Left renal cortex interstitium (tissue), 4 donors: Measurements from ENCODE around the gene NRAP. TPM values are rescaled to one million over a fixed set of nuclear protein-coding genes. Genes with fewer than 3 reads are reported as not detected.

ENCODE experiments used
- DNase-seq, 4 donors: peaks; one replicate each; pipeline ENCODE4 v3.0.0-alpha.2; 2013; ENCODE audit warnings: low read depth in 4 of 4, low spot score in 2 of 4, missing footprints in 1 of 4
- polyA plus RNA-seq, 4 donors: library from polyadenylated mRNA; unstranded; fragments of 120-200 nt; gene quantifications; one replicate each; pipeline ENCODE4 v1.2.1, GENCODE V29; 2013; ENCODE audit not compliant: insufficient read length in 4 of 4

NRAP gene
- polyA plus RNA-seq, 4 donors: 0.03 TPM; not detected in 2

DNA sequence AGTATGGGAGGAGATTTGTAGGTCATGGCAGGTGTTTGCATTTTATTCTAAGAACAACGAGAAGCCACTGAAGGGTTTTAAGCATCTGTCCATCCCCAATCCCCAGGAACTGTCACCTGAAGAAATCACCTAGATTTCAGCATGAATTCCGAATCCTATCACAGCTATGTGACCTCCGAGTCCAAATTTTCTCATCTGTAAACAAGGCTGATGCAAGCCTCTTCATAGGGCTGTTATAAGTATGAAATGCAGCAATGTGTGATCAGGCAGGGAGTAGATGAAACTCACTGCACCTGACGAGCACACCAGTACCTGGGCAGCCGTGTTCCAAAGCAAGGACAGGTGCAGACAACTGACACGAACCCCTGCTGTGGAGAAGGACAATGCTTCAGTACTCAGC is 97.0 kb downstream of the NRAP start:
- DNase-seq: no peak

DNA sequence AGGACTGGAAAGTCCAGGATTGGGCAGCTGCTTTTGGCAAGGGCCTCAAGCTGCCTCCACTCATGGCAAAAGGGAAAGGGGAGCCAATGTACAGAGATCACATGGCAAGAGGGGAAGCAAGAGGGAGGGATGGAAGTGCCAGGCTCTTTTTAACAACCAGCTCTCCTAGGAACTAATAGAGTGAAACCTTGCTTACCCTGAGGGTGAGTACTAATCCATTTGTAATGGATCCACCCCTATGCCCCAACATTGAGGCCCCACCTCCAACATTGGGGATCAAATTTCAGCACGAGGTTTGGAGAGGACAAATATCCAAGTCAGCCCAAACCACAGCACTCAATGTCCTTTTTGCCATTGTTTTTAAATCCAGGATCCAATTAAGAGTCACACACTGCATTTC is 98.5 kb downstream of the NRAP start:
- no peak for DNase-seq

DNA sequence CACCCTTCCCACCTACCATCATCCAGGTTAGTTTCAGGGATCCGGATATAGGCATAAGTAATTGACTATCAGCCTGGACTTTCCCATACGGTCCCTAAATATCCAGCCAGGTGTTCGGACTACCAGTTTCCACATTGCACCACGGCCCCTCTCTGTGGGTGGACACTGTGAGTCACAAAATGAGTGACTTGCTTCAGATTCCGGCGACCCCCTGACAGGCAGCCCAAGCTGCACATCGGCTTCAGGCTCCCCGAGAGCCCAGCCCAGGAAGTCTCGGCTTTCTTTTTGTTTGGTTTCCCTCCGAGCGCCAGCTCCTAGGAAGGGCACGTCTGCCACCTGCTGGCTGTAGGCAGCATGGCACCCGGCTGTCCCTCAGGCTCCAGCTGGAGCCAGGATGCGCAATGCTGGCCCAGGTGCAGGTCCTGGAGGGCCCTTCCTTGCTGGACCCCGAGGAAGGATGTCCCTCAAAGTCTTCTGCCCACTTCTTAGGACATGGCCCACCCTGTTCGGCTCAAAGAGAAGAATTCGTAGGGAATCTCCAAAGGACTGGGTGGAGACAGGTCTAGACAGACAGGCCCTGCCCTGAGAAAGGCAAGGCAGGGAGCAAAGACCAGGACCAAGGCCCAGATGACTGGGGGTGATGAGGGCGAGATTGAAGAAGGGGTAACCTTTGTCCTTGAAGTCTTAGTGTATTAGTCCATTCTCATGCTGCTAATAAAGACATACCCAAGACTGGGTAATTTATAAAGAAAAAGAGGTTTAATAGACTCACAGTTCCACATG is 100.3 kb downstream of the NRAP start:
- peak in 2 of 4 donors; percentile 45 to 61 for DNase-seq

DNA sequence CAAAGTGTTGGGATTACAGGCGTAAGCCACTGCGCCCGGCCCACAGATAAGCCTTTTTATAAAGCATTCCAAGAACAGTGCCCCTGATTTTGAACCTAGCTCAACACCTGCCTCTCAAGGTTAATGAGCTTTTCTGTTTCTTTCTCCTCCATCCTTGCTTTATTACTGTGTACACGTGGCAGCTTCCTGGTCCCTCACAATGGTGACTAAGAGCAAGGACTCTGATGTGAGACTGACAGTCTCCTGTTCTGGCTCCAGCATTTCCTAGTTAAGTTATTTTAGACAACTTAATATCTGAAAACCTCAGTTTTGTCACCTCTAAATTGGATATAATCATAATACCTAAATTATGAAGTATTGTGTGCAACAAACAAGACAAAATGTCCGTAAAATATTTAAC is 101.1 kb downstream of the NRAP start:
- no peak for DNase-seq

DNA sequence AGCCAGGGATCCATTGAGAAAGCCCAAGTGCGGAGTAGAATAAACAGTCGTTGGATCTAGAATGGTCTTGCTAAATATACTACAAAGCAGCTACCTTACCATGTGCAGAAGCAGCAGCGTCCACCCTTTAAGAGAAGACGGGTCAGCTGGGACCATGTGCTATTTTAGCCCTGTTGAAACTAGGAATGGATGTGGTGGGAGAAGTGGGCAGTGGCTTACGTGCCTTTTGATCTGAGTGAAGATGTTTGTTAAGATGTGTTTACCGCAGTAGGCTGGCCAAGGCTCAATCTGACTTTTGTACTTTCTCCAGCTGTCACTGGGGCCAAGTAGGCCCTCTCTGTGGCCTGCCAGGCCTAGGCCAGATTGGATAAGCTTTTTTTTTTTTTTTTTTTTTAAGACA is 101.8 kb downstream of the NRAP start:
- no peak for DNase-seq

DNA sequence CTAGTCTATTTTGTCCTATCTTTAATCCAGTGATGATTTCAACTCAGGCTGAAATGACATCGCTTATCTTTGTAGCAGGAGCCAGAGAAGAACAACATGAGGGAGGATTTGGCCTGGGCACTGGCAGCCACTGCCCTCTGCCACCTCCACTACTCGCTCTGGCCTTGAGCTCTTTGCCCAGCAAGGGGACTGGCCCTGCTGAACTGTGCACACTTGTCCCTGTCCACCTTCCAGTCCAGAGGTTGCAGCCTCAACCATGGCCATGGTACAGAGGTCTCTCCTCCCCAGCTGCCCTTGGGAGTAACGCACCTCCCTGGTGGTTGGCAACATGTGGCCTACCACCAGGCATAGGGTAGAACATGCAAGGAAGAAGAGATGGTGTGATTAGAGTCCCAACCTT is 102.6 kb downstream of the NRAP start:
- DNase-seq: no peak

DNA sequence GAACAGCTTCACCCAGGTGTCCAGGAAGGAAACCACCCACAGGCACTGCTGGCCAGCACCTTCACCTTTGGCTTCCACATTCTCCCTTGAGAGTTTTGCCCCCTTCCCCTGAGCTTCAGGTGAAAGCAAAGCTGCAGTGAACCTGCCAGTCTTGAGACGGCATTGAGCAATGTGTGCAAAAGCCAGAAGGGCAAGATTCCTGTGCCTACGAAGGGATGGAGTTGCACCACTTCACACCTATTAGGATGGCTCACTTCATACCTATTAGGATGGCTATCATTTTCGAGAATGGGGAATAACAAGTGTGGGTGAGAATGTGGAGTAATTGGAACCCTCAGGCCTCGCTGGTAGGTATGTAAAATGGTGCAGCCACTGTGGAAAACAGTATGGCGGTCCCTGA is 103.8 kb downstream of the NRAP start:
- no peak for DNase-seq

DNA sequence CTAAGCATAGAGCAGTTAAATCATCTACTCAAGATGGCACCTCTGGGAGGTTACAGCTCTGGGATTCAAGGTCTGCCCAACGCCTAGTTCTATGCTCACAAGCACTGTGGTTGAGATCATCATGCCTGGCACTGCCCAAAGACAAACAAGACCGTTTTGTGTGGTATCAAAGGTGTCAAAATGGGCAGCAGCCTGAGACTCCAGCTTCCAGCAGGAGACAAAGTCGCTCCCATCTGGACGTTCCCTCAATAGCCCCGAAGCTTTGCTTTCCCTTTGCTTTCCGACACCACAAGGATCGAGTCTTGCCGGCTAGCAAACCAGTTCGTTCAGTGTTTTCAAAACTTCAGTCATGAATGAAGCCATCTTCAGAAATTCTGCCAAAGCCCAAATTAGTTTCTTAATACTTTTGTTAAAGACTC is 105.9 kb downstream of the NRAP start:
- DNase-seq: no peak

DNA sequence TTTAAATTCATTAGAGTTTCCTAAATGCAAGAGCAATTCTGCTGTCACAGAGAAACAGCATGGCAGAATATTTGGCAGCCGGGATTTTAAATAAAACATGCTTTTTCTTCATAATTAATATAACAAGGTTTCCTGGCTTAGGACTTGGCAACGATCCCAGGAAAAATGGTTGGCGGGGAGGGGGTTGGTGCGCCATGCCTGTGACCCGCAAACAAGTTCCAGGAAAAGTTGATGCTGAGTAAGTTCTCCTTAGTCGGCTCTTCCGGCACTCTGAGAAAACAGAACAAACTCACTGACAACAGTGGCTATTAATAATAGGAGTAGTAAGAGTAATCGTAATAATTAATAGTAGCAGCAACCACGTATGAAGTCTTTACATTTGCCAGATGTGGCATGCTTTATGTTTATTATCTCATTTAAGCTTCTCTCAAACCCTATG is 106.4 kb downstream of the NRAP start:
- DNase-seq: no peak

DNA sequence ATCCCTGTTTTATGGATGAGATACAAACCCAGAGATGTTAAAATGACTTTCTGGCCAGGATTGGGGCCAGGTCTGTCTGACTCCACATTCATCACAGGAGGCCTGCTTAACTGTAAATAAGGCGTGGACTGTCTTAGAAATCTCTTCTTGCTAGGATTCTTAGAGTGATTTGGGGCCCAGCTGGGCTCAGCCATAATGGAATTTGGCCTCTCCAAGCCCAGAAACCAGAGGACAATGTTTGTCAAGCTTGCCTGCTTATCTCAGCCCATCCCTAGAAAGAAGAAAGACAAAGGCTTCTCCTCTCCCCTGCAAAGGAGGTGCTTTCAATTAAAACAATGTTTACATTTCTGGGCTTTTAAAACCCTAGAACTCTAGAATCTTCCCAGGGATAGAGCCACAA is 108.1 kb downstream of the NRAP start:
- no peak for DNase-seq

DNA sequence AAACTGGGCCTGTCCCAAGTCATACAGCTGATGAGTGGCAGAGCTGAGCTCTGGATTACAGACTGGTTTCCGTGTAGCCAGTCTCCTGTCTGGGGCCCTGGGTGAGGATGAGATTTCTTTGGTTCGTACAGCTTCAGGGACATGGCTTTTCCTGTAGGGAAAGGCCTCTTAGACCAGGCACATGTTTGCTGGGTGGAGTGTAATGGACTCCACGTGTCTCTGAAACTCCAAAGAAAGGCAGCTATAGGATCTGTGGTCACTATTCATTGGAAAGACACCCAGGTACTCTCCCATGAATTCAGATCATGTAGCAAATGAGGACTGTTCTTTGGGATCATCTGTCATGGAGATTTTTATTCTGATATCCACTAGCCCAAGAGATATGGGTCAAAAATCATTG is 108.6 kb downstream of the NRAP start:
- no peak for DNase-seq

DNA sequence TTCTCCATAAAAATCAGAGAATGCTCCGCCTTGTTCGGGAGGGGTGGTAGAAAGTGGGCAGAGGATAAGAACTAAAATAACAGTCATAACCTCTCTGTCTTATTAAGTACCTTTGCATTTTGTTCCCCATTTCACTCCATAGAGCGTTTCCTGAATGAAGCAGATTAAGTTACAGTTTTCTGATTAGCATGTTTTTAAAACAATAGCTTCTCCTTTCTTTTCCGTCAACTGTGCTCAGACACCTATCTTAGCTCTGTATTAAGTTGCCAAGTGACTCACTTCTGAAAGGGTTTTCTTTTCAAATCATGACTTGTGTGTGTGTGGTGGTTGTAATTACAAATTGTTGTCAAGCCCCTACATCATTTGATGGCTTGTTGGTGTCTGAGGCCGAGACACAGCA is 109.6 kb downstream of the NRAP start:
- no peak for DNase-seq

DNA sequence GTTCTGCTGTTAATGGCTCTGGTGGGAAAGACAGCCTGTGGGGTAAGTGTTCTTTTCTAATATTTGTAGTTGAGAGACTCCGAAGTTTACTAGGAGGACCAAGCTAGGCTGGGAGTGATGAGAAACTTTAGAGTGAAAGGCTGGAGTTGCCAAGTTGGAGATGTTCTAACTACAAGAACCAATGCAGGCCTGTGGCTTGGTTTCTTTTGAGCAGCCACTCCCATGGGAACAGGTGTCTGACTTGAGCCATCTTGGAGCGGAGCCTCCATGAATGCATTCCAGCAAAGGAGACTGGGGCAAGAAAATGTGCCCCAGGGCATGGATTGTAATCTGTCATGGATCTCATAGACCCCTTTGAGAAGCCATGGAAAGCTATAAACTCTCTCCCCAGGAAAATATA is 110.7 kb downstream of the NRAP start:
- no peak for DNase-seq

DNA sequence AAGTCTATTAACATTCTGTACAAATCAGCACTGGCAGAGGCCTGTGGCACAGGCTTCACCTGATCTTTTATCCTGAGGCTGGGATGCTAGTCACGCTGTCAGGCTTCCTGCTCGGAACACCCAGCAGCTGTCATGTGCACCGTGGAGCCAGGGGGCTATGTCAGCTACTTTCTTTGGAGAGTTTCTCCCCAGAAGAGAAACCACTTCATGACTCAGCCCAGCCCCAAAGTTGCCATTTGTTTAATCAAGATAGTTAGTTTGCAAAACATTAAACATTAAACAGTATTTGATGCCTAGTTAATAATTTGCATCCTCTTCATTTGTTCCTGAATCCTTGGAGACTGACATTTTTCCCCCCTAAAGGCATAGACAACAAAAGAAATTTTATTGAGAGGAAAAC is 111.1 kb downstream of the NRAP start, which contains the start of gene HABP2:
Gene HABP2 (plus strand): TSS at position 353 of the 400 bp plus-strand sequence. CDS start 69 bp downstream, outside the sequence.
- DNase-seq: no peak

DNA sequence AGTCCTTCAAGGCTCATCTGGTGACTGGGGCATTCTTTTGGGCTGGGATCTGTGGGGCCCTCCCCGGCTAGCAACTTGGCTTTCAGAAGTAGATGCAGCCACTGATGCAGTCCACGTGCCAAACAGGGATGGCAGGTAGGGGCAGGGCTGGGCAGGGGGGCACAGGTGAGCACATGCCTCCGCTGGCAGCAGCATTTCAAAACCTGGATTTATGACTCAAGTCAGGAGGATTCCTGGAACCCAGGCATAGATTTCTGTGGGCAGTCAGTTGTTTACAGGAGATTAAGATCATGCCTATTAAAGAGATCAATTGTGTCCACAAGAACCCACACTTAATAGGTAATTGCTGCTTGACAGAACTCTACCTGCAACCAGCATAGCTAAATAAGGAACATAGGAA is 111.8 kb downstream of the NRAP start:
- DNase-seq: no peak

DNA sequence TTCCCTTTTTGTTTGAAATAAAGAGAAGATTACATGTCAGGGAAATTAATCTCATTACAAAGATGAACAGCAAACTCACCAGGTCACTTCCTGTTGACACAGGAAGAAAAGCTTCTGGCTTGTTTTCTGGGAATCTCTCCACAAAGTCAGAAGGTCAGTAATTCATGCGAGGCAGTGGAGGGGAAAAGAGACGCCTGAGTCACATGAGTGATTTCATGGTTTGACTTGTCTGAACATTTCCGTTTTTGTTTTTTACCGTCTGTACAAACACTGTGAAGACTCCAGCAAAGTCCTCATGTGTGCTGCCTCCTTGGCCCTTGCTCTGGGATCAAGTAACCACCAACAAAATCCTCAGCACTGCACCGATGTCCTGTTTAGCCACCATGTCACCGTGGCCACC is 113.5 kb downstream of the NRAP start:
- no peak for DNase-seq

DNA sequence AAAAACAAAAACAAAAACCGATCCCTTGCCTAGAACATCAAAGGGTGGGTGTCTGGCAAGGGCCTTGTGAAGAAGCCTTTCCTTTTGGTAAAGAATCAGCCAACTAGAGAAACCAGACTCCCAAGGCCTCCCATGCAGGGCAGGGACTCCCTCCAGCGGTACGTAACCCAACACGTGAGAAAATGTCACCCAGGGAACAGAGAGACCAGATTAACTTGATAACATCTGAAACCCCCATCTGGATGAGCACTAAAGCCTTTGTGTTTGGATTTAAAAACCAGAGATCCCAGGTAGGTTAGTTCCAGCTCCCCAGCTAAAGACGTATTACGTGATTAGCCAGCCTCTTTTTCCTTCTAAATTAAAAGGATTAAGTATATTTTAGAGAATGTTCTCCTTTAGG is 114.0 kb downstream of the NRAP start:
- DNase-seq: no peak

DNA sequence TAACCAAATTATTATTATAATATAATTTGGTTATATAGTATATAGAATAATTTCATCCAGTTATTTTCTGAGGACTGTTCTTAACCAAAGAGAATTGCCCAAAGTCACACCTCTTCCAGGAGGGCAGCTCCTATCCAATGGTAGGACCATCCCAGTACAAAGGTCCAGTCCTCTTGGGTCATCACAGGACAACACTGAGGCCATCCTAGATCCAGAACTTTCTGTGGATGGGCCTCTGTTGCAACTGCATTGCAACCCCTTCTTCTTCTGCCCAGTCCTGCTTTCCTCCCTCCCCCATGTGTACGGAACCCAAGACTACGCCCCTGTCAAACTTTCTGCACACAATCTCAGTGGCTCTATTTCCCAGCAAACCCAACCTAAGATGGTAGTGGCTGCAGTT is 116.4 kb downstream of the NRAP start:
- DNase-seq: no peak

DNA sequence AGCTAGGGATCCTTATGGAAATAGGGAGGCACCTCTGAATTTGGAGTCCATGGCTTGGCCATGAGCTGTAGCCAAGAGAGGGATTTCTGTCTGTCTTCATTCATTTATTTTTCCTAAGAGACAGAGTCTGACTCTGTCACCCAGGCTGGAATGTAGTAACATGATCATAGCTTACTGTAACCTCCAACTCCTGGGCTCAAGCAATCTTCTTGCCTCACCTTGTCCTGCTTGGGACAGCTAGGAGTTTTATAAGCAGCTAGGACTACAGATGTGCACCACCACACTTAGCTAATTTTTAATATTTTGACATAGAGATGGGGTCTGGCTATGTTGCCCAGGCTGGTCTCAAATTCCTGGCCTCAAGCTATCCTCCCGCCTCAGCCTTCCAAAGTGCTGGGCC is 119.4 kb downstream of the NRAP start:
- DNase-seq: no peak

DNA sequence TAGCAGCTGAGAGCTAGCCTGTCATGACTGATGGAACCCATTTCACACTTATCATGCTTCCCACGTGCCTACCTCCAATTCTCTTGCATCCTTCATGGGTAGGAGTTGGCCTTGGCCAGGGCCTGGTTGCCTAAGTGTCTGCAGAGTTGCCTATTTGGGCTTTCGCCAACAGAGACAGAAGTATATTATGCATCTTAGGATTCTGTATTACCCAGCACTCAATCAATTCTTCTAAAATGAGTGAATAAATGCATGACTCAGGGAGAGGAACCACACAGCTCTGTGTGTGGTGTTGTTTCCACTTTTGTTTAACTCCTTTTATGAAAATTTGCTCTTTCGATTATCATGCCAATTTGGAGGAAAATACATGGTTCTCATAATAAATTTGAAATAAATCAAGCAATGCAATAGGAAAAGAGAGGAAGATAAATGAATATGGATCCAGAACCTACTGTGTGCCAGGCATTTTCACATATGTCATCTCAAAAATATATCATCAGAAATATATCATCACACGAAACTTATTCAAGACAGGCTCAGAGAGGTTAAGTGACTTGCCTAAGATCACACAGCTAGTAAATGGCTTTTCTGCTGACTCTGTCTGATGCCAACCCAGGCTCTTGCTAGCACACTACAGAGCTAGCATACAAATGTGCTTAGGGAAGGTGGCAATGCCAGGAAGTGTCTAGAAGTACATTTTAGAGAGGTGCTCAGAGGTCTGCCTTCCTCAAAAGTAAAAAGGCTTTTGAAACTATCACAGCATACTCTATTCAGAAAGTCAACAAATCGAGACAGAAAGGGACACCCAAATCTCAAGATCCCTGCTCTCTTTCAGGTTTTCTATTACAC is 120.5 kb downstream of the NRAP start:
- no peak for DNase-seq

DNA sequence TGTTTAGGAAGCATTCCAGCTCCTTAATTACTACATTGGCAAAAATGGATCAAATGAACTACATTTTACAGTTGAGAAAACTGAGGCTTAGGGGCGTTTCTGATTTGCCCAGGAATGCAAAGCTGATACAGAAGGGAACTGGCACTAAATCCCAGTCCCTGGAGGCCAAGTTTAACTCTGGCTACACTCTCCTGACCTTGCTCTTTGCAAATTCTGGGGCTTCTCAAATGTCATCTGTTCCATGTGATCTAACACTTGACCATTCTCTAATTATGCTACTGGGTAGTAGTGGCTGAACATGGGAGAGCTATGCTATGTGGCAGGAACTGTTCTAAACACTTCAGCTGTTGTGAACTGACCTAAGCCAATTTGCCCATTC is 122.3 kb downstream of the NRAP start:
- no peak for DNase-seq
